ENCODE results near the gene GRID2. TPM values are rescaled to one million over a fixed set of nuclear protein-coding genes. Genes with fewer than 3 reads are reported as not detected.

GRID2 gene
- total and polyA plus RNA-seq, 8 donors = 6.4 TPM; not detected in 7

GRCh38 chr4:92760433-92760832 lies 456.7 kb downstream of the GRID2 start:
- Histone ChIP-seq H3K36me3 (no peaks in the 10 kb centered on the region), H3K4me1 (no peaks in the 10 kb centered on the region), H3K27me3 (no peaks in the 10 kb centered on the region), H3K9me3 (no peaks in the 10 kb centered on the region), H3K4me3 (no peak overlapping the region), H3K27ac (no peak overlapping the region)
- no peak for TF ChIP-seq POLR2A (IDR thresholded peaks at IDR 0.05)
- TF ChIP-seq POLR2AphosphoS5 (IDR thresholded peaks at IDR 0.05) = no peak
- TF ChIP-seq EP300 (IDR thresholded peaks at IDR 0.05) = no peak
- DNase-seq = peak in 1 of 2 donors; percentile 2
- intact Hi-C loops (cut with DNase I; ENCODE audit: low total_unique reads) = no loop called here

DNA sequence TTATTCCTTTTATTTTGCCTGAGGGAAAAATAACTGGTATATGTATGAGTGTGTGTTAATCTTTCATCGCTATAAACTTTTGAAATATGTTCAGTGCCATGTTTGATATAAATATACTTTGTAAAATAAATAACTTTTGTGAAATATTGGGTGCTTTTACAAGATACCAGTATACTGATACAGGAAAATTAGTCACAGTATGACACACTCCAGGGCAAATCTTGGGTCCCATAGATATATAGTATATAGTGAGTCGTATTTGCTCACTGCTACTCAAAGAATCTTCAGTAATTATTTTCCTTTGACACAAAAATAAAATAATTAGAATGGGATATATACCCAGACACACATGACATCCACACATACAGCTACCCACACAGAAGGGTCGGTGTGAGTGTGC lies 472.3 kb downstream of the GRID2 start:
- no peak overlapping the region for H3K4me3 ChIP-seq
- H3K27me3 ChIP-seq = no peaks in the 10 kb centered on the region
- intact Hi-C loops (cut with DNase I; ENCODE audit: low total_unique reads) = no loop called here
- H3K27ac ChIP-seq = no peak overlapping the region
- no peak for DNase-seq
- no peaks in the 10 kb centered on the region for H3K9me3 ChIP-seq
- H3K36me3 ChIP-seq = no peaks in the 10 kb centered on the region
- H3K4me1 ChIP-seq = no peaks in the 10 kb centered on the region
- 79 to 90% (median 81%) methylated on average over 3 of the region's 3 CpGs for WGBS, 5 donors
- TF ChIP-seq, protein P1, sequence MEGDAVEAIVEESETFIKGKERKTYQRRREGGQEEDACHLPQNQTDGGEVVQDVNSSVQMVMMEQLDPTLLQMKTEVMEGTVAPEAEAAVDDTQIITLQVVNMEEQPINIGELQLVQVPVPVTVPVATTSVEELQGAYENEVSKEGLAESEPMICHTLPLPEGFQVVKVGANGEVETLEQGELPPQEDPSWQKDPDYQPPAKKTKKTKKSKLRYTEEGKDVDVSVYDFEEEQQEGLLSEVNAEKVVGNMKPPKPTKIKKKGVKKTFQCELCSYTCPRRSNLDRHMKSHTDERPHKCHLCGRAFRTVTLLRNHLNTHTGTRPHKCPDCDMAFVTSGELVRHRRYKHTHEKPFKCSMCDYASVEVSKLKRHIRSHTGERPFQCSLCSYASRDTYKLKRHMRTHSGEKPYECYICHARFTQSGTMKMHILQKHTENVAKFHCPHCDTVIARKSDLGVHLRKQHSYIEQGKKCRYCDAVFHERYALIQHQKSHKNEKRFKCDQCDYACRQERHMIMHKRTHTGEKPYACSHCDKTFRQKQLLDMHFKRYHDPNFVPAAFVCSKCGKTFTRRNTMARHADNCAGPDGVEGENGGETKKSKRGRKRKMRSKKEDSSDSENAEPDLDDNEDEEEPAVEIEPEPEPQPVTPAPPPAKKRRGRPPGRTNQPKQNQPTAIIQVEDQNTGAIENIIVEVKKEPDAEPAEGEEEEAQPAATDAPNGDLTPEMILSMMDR (IDR thresholded peaks at IDR 0.05) = no peak
- TF ChIP-seq EP300 (IDR thresholded peaks at IDR 0.05) (no peak), POLR2A (IDR thresholded peaks at IDR 0.05) (no peak), POLR2AphosphoS5 (IDR thresholded peaks at IDR 0.05) (no peak)

- WGBS, 5 donors = 46 to 69% (median 66%) methylated on average over 3 of the region's 3 CpGs
Measured at GRCh38 chr4:92789741-92790140, 486.0 kb downstream of the GRID2 start.

DNA sequence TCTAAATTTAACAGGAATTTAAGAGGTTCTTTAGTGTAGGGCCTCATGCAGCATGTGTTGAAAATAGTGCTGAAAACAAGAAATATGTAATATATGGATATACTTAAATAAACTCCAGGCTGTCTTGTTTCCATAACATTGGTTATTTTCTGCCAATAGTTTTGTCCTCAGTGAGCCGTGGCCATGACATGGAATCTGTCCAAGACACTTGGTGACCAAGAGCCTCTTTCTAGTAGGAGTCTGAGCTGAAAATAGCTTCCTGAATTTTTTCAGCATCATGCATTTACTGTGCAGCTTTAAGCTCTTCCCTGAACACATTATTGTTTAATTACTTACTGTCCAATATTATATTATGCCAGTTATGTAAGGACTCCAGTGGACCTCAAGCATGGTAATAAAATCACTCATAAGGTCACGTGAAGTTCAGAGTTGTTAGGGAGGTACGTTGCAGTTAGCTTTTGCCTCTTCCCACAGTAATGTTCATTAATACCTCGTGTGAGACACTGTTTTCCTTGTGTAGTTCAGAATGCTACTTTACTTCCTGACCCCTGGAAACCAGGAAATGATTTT lies 488.2 kb downstream of the GRID2 start:
- H3K9me3 ChIP-seq = peaks cover 0 to 6% (median 0%) of the 10 kb centered on the region in 4 donors
- no peak overlapping the region for H3K27ac ChIP-seq
- H3K36me3 ChIP-seq = no peaks in the 10 kb centered on the region
- no peak overlapping the region for H3K4me3 ChIP-seq
- DNase-seq = peak in 1 of 2 donors; percentile 6
- 38 to 52% (median 43%) methylated on average over 4 of the region's 4 CpGs for WGBS, 5 donors
- TF ChIP-seq POLR2A (IDR thresholded peaks at IDR 0.05) = no peak
- TF ChIP-seq EP300 (IDR thresholded peaks at IDR 0.05) = no peak
- TF ChIP-seq, protein P1 (IDR thresholded peaks at IDR 0.05) = no peak
- no peak for TF ChIP-seq POLR2AphosphoS5 (IDR thresholded peaks at IDR 0.05)
- intact Hi-C loops (cut with DNase I; ENCODE audit: low total_unique reads) = no loop called here
- no peaks in the 10 kb centered on the region for H3K27me3 ChIP-seq
- no peaks in the 10 kb centered on the region for H3K4me1 ChIP-seq

More at GRCh38 chr4:92789741-92790140, 486.0 kb downstream of the GRID2 start:
- TF ChIP-seq EP300 (IDR thresholded peaks at IDR 0.05) (no peak), POLR2A (IDR thresholded peaks at IDR 0.05) (no peak), POLR2AphosphoS5 (IDR thresholded peaks at IDR 0.05) (no peak)
- TF ChIP-seq, protein P1 (IDR thresholded peaks at IDR 0.05) = no peak
- H3K36me3 ChIP-seq = no peaks in the 10 kb centered on the region
- peak in 1 of 2 donors; percentile 21 for DNase-seq
- H3K27ac ChIP-seq = no peak overlapping the region
- no peaks in the 10 kb centered on the region for H3K4me1 ChIP-seq
- intact Hi-C loops (cut with DNase I; ENCODE audit: low total_unique reads) = no loop called here
- no peaks in the 10 kb centered on the region for H3K9me3 ChIP-seq
- H3K4me3 ChIP-seq = no peak overlapping the region
- H3K27me3 ChIP-seq = no peaks in the 10 kb centered on the region

GRCh38 chr4:92809381-92809780 lies 505.6 kb downstream of the GRID2 start:
- Histone ChIP-seq H3K4me3 (no peak overlapping the region), H3K27ac (no peak overlapping the region), H3K9me3 (no peaks in the 10 kb centered on the region), H3K36me3 (no peaks in the 10 kb centered on the region), H3K27me3 (no peaks in the 10 kb centered on the region), H3K4me1 (no peaks in the 10 kb centered on the region)
- intact Hi-C loops (cut with DNase I; ENCODE audit: low total_unique reads) = no loop called here
- no peak for DNase-seq
- no peak for TF ChIP-seq EP300 (IDR thresholded peaks at IDR 0.05)
- no peak for TF ChIP-seq POLR2A (IDR thresholded peaks at IDR 0.05)
- TF ChIP-seq, protein P1 (IDR thresholded peaks at IDR 0.05) = no peak
- no peak for TF ChIP-seq POLR2AphosphoS5 (IDR thresholded peaks at IDR 0.05)
- WGBS, 5 donors = 84 to 91% (median 87%) methylated on average over 2 of the region's 2 CpGs

All from stomach (tissue), 9 donors.